GM19463 (cell line): ENCODE measurements around the gene CTDSP2.
"Not testable (repeated sequence)": the region's sequence is repeated elsewhere in the genome, so short reads cannot be mapped to it uniquely, and the experiment has no call there.

Experiments used
- ATAC-seq: cut with Tn5 transposase; IDR thresholded peaks from one replicate; pipeline ENCODE4 v1.9.1; 2021; ENCODE audit warnings: mild to moderate bottlenecking, moderate library complexity; ENCODE audit not compliant: unreplicated experiment

The CTDSP2 gene, protein sequence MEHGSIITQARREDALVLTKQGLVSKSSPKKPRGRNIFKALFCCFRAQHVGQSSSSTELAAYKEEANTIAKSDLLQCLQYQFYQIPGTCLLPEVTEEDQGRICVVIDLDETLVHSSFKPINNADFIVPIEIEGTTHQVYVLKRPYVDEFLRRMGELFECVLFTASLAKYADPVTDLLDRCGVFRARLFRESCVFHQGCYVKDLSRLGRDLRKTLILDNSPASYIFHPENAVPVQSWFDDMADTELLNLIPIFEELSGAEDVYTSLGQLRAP

DNA sequence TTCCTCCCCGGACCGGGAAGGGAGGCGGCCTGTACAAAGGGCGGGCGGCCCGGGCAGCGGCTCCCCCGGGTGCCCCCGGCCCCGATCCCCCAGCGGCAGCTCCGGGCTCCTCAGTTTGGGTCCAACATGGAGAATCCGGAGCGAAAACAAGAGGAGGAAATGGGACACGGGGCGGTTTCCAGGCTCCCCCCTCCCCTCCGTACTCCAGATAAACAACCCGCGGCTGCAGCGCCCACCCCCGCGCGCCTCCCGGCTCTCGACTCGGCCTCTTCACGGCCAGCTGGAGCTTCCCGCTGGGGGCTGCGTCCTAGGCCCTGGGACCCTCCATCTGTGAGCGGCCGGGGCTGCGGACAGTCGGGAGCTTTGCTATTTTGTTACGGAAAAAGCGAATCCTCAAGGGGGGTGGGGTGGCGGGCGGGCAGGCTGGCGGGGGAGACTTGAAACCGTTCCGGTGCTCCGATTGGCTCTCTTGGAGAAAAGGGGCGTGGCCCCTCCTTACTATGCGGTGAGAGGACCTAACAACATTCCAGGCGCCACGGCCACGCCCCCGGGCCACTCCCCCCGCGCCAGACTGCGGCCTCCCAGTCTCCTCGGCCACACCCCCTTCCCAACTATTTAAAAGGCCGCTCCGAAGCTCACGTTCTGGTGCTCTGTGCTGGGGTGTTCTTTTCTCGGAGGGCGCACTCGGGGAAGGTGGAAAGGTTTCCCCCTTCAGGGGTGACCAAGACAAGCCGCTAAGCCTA, at the start of gene CTDSP2:
Gene CTDSP2, minus strand, starts transcription at position 153 of the 743 bp plus-strand sequence. CDS start 294 bp downstream, outside the sequence.
- peak; percentile 30 for ATAC-seq

DNA sequence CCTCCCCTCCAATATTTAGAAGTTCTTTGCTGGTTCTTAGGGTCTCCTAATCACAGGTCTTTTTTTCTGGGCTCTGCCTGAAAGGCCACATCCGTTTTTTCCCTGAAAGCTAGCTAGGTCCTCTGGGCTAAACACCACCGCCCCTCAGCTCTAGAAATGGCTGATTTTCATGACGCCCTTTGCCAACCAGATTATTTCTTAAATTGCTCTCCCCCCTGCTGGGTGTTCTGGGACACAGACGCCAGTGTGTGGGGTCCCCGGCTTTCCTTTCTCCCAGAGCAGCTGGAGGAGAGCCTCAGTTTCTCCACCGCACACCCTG, 49.5 kb upstream of the CTDSP2 start:
- no peak for ATAC-seq

DNA sequence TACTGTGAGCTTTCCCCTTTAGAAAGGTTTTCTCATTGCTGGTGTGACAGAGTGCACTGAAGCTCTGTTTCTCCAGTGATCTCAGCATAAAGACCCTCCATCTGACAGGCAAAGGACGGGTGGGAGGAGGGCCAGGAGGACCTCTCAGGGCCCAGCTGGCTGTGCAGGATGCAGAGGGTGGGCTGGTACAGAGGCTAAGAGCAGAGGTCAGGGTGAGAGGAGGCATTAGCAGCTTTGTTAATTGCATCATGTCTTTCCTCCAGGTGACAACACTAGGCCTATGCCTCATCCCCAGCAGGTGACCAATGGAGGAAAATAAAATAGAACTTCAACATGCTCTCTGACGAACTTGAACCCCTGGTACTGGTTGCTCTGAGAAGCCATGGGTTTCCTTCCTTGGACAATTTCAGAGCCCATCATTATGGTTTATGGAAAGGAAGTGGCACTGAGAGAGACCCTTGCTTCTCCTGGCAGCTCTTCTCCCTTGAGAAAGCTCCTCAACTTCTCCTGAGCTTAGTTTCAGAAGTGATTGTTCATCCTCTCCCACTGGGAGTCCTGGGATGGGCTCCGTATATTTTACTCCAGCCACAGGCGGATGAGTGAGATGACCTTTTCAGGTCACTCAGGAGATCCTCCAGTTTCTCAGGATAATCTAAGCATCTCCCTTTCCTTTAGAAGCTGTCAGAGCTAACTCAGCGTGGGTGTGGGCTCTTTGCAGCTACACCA, 49.0 kb upstream of the CTDSP2 start:
- ATAC-seq = no peak

DNA sequence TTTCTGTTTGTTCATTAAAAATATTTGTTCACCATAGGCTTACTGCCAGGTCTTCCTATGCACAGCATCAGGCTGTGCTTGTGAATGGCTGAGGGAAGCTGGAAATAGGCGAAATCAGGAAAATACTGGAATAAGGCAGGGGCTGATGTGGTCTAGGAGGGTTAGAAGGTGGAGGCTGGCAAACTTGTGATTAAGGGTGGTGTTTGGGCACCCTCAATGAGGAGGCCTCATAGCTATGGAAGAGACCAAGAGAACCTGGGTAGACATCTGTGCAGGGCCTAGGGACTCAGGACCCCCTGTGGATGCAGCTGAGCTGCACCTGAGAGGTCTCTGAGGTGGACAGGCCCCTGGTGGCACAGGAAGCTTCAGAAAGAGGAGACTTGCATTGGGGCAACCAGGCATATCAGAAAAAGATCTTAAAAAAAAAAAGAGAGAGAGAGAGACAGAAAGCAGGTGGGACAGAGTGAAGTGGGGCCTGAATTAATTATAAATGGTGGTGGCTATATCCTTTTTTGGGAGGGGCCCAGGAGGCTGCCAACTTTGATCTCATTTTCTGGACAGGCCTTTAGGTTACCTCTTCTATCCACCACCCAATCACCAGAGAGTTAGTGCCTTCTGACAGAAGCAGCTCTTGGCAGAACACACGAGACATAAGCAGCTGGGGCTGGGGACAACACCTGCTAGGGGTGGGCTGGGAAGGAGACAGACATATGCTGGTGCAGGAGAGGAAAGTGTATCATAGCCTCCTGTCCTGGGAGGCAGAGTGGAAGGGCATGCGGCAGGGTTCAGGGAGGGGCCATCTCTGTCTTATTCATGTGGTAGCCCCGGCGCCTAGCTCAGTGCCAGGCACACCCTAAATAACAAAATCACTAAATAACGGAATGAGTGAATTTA, 48.1 kb upstream of the CTDSP2 start:
- ATAC-seq = no peak

DNA sequence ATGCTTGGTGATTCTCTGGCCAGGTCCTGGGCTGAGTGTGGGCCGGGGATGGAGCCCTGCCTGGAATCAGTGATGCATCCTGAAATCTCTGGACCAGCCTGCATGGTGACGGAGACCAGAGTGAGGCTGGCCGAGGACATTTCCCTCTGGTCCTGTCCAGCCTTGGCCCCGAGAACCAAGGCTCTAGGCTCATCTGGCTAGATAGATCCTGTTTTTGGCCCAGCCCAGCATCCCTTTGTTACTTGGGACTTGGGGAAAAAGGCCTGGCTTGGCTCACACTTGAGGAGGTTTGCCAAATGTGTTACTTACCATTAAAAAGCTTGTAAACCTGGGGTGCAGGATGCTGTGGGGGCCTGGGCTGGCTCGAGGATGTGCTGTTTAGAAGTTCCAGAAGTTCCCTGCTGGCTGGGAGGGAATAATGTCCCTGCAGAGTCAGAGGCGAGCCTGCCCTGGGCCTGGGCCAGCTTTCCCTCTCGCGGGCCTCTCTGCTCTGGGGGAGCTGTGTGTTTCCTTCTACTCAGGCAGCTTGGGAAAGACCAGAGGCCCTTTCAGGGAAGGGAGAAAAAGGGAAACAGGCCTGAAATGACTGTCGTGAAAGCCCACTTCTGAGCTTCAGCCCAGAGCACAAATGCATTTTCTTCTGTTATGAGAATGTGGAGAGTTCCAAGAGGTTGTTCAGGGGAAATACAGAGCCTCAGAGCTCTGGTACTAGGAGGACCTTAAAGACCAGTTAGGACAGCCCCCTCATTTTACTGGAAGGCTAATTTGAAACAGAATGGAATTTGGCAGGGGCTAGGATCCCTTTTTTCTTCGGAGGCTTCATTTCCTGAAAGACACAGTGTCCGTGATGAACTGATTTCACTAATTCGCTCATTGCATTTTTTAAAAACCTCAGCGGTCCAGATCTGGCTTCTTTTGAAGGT, 47.2 kb upstream of the CTDSP2 start:
- no peak for ATAC-seq

DNA sequence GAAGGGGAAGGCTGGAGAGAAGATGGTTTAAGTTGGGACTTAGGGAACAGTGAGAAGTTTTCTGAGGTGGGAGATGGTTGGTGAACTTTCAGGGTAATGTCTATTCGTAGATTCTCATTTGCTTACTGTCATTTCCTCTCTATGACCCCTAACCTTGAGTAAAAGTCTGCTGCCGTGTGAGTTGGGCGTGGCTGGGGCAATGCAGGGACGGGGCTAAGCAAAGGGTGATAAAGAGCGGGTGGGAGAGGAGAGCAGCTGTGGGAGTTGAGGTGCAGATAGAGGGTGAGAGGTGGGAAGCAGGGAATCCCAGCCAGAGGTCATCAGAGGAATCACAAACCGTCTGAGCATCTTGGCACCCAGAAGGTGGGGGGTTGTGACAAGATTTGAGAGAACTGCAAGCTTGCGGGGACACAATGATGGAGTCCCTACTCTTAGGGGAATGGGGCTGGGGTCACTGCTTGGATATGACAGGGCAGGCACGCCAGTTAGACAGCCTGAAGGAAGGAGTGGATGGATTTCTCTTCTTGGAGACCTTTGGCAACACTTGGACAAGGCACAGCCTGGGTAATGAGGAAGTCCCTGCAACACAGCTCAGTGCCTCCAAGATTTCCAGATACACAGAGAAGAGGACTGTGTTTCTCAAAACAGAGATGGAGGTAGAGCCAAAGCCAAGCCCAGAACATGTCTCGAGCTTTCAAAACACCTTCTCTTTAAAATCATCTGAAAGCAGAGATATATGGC, 45.9 kb upstream of the CTDSP2 start:
- no peak for ATAC-seq

DNA sequence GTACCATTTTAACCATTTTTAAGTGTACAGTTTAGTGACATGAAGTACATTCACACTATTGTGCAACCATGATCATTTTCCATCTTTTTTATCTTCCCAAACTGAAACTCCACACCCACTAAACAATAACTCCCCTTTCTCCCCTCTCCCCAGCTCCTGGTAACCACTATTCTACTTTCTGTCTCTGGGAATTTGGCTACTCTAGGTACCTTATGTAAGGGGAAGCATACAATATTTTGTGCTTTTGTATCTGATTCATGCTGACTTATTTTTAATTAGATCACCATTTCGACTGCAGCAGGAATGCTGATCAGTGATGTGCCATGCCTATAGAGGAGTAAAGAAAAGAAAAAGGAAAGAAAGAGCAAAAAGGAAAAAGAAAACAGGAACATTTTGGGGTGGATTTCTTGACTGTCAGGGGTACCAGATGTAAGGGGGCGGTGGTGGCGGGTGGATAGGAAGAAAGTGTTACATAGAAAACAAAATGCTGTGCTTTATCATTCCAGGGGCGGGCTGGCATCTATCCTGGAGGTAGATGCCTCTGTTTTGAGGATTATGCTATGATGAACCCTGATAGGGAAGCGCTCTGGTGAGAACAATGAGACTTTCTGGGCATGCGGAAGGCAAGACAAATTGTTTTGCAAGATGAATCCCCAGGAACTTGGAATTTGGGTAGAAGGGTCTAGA, 45.2 kb upstream of the CTDSP2 start:
- no peak for ATAC-seq

DNA sequence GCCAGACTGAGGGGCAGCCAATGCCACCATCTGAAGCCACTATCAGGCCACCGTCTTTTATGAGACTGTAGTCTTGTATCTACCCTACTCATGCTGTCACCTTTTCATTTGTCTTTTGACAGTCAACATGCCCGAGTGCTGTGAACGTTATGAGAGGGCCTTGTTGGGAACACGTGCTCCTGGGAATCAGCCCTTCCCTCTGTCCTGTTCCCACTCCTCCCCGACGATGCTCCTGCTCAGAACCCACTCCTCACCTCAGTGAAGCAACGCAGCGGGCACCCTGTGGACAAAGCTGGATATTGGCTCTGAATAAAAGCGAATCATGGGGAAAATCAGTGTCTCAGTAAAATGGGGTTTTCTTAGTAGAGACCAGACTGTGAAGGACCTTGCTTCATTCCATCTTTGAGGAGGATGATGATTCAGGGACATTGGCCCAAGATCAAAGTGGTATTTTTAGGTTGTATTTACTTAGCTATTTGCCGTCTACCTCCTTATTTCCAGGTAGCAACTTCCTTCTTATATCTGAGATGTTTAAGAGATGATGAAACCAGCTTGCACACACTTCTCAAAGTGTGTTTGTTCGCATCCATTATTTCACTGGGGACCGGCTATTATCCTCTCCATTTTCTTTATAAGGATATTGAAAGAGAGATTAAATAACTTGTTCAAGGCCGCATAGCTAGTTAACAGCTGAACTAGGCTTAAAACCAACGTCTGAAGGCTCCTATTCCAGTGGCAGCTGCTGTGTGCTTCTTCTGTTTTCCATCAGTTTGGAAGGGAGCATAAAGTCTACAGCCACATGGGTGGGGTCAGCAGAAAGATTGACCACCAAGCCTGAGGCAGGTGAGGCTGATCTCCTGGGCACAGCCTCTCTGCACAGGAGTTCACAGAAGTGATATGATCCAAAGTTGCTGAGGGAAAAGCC, 43.9 kb upstream of the CTDSP2 start:
- no peak for ATAC-seq

DNA sequence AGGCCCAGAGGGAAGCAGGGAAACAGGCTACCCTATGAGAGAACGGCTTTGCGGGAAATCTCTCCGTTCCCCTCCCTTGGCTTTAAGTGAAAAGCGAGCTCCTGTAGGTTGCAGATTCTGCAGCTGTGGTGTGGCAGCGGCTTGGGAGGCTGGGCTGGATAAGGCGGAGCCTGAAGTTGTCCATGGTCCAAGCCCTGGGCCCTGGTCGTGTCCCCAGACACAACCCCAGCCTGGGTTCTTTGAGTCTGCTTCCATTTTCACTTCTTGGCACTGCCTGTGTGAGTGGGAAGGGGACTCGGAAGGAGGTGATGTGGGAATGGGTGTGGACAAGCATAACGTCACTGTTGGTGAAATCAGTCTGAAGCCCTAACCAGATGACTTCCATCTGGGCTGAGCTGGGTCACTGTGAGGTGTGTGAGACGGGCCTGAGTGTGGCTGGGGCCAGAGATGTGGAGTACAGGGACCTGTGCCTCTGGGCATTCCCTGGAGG, 43.0 kb upstream of the CTDSP2 start:
- no peak for ATAC-seq

DNA sequence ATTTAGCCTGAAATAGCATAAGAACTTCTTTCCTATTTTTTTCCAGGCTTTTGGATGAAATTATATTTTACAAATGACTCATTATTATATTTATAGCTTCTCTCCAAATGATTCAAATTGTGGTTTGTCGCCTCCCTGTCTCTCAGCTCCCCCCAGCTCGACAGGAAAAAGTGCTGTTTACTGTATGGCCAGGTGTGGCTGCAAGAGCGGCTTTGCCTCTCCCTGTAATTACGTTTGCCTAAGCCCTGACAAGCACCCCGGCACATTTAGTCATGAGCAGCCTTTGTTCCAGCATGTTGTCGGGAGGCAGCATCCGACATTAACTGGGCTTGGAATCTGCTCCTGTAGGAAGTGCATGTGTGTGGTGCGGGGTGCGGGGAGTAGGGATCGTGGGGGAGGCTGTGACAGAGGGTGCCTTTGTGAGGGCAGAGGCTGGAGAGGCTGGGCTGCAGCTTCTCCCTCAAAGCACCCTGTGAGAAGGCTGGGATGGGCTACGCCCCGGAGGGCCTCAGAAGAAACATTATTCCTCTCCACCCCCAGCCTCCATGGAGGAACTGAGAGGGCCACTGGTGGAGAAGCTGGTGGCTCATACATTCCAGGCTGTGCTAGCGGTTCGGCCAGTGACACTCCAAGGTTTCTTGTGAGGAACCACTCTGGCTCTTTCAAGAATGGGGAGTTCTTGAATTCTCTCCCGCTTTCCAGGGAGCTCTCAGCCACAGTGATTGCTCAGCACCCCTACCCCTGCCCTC, 42.1 kb upstream of the CTDSP2 start:
- no peak for ATAC-seq

DNA sequence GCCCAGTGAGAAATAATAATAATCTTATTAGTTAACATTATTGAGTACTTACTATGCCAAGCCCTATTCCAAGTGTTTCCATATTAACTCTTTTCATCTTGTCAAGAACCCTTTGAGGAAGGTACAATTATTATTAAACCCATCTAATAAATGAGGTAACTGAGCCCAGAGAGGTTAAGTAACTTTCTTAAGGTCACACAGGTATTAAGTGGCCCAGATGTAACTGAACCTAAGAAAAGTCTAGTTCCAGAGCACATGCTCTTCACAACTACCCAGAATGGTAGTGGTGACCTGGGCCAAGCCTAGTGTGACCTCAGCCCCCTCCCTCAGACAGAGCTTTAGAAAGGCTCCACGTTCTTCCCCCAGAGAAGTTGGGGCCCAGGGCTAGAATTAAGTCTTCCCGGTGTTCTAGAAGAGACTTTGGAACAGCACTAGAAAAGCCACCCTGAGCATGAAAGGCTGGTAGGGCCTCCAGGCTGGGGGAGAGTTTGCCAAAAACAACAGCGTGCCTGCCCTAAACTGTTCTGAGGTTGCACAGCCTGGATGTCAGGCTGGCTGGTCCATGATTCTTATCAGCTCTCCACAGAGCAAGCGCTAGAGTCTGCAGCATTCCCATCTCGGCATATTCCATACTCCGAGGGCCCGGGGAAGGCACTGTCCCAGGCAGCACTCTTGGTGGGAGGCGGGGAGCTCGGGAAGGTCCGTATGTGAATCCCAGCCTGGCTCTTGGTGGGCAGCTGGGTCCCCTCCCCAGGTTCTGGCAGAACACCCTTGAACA, 41.3 kb upstream of the CTDSP2 start:
- ATAC-seq = no peak

DNA sequence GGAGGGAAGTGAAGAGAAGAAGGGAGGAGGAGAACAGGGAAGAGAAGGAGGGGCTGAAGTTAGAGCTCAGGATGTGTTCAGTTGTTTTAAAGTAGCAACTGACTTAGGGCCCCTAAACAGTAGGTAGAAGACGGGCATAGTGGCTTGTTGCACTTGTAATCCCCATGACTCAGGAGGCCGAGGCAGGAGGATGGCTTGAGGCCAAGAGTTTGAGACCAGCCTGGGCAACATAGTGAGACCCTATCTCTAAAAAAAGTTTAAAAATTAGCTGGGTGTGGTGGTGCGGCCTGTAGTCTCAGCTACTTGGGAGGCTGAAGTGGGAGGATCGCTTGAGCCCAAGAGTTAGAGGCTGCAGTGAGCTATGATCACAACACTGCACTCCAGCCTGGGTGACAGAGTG, 40.4 kb upstream of the CTDSP2 start:
- not testable (repeated sequence) for ATAC-seq

DNA sequence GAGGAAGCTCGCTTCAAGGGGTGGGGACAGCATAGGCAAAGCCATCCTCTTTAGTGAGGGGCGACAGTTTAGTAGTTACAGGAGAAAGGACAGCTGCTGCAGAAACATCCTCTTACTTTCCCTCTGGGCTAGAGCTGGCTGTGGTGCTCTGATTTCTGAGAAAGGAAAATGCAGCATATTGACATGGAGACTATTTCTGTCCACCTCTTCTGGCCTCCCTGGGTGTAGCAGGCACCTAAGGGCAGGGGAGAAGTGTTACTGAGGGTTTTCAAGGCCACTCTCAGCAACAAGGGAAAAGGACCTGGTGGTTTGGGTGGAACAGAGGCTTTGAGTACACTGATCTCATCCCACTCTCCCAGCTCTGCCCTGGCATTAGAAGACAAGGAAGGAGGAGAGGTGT, 40.0 kb upstream of the CTDSP2 start:
- ATAC-seq = no peak

DNA sequence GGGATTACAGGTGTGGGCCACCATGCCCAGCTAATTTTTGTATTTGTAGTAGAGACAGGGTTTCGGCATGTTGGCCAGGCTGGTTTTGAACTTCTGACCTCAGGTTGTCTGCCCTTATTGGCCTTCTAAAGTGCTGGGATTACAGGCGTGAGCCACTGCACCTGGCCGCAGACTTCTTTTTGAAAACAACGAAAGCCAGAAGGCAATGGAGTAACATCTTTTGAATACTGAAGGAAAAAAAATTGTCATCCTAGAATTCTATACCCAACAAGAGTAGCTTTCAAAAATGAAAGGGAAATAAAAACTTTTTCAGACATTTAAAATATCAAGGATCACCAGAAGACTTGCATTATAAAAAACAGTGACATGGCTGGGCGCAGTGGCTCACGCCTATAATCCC, 38.7 kb upstream of the CTDSP2 start:
- ATAC-seq = no peak

DNA sequence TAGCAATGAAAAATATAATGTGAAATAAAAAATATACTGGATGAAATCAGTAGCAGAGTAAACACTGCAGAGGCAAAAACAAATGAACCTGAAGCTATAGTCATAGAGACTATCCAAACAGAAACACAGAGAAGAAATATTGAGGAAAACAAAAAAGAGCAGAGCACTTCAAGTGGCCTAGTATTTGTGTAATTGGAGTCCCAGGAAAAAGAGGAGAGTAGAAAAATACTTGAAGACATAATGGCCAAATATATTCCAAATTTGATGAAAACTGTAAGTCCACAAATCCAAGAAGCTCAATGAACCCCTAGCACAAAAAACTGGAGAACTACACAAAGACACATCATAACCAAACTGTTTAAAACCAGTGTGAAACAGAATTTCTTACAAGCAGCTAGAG, 37.2 kb upstream of the CTDSP2 start:
- no peak for ATAC-seq

DNA sequence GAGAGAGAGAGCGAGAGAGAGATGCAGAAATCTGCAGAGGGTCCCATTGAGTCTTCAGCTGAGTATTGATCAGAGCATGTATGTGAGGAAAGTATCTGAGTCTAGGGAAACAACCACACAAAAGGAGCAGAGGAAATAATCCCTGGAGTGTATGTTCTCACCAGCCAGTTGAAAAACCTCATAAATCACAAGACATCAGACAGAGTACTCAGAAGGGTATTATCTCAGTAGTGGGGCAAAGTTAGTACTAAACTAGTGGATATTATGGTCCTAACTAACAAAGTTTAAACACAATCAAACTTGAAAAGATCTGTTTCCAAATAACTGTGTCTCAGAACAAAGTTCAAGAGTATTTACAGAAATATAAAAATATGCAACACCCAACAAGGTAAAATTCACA, 36.5 kb upstream of the CTDSP2 start:
- ATAC-seq = no peak
